Endodermal cell (in vitro differentiated cells): ENCODE measurements around the gene TBCD. TPM values are rescaled to one million over a fixed set of nuclear protein-coding genes. Genes with fewer than 3 reads are reported as not detected.

ENCODE experiments used
- DNase-seq: peaks from one replicate; pipeline ENCODE4 v3.0.0-alpha.2; 2017
- H3K27ac ChIP-seq: 2 replicates; pipeline ENCODE4 v1.5.1; 2013; ENCODE audit warnings: mild to moderate bottlenecking, low read depth, low read length, moderate library complexity
- H3K27me3 ChIP-seq: 2 replicates; pipeline ENCODE4 v1.6.1; 2013; ENCODE audit warnings: mild to moderate bottlenecking, low read length, moderate library complexity; ENCODE audit not compliant: insufficient read depth, control insufficient read depth, poor library complexity, severe bottlenecking
- H3K36me3 ChIP-seq: 2 replicates; pipeline ENCODE4 v1.7.0; 2013; ENCODE audit warnings: mild to moderate bottlenecking, low read length, moderate library complexity; ENCODE audit not compliant: control insufficient read depth, insufficient read depth
- H3K4me1 ChIP-seq: one replicate; pipeline ENCODE4 v1.7.0; 2013; ENCODE audit warnings: low read length; ENCODE audit not compliant: control insufficient read depth, insufficient read depth
- H3K4me3 ChIP-seq: 2 replicates; pipeline ENCODE4 v1.5.1; 2013; ENCODE audit warnings: mild to moderate bottlenecking, low read length, moderate library complexity
- H3K9ac ChIP-seq: 2 replicates; pipeline ENCODE4 v1.6.1; 2013; ENCODE audit warnings: mild to moderate bottlenecking, low read length, moderate library complexity; ENCODE audit not compliant: poor library complexity, severe bottlenecking; ENCODE audit errors: extremely low read depth
- H3K9me3 ChIP-seq: 2 replicates; pipeline ENCODE4 v1.6.1; 2013; ENCODE audit warnings: mild to moderate bottlenecking, low read length, moderate library complexity; ENCODE audit not compliant: control insufficient read depth
- H3K27ac Mint-ChIP-seq: 2 replicates; pipeline ENCODE4 v1.8.0; 2020; ENCODE audit warnings: mixed read lengths
- H3K27me3 Mint-ChIP-seq: 2 replicates; pipeline ENCODE4 v1.8.0; 2021; ENCODE audit warnings: mild to moderate bottlenecking, mixed read lengths; ENCODE audit not compliant: insufficient read depth
- H3K36me3 Mint-ChIP-seq: 2 replicates; pipeline ENCODE4 v1.8.0; 2020; ENCODE audit warnings: low read depth, mixed read lengths
- H3K4me1 Mint-ChIP-seq: 2 replicates; pipeline ENCODE4 v1.8.0; 2020; ENCODE audit warnings: mixed read lengths
- H3K4me3 Mint-ChIP-seq: 2 replicates; pipeline ENCODE4 v1.8.0; 2020; ENCODE audit warnings: mild to moderate bottlenecking, moderate library complexity, mixed read lengths
- H3K9me3 Mint-ChIP-seq: 2 replicates; pipeline ENCODE4 v1.8.0; 2020; ENCODE audit warnings: mild to moderate bottlenecking, mixed read lengths
- WGBS, 2 experiments: methylation state at CpG; one replicate each; pipeline versions ENCODE4 v1.1.5 to v1.1.7; 2013; ENCODE audit warnings: missing lambda C conversion rate in 2 of 2, mixed read lengths in 1 of 2; ENCODE audit not compliant: insufficient coverage in 1 of 2, insufficient read length in 1 of 2; 5-methylcytosine and 5-hydroxymethylcytosine counted together
- total RNA-seq, 2 donors: library from RNA; stranded (reverse); fragmentation: NEBNext Ultra II Directional in 1 of 2; extraction: Animal tissue kit (Norgen Biotek cat#: 25700) in 1 of 2; gene quantifications; 2 replicates in 1 of 2; 3 replicates in 1 of 2; pipeline ENCODE4 v1.2.1, GENCODE V29; 2021
- TF ChIP-seq, protein P1 (sequence below): fragments of 200-600 bp; sonication (generic); conservative IDR thresholded peaks from 2 replicates; pipeline ENCODE4 v1.5.0; 2021; ENCODE audit warnings: antibody characterized with exemption, mild to moderate bottlenecking

The TBCD gene
- total RNA-seq, 2 donors from 2014 or later, result 107 TPM

DNA sequence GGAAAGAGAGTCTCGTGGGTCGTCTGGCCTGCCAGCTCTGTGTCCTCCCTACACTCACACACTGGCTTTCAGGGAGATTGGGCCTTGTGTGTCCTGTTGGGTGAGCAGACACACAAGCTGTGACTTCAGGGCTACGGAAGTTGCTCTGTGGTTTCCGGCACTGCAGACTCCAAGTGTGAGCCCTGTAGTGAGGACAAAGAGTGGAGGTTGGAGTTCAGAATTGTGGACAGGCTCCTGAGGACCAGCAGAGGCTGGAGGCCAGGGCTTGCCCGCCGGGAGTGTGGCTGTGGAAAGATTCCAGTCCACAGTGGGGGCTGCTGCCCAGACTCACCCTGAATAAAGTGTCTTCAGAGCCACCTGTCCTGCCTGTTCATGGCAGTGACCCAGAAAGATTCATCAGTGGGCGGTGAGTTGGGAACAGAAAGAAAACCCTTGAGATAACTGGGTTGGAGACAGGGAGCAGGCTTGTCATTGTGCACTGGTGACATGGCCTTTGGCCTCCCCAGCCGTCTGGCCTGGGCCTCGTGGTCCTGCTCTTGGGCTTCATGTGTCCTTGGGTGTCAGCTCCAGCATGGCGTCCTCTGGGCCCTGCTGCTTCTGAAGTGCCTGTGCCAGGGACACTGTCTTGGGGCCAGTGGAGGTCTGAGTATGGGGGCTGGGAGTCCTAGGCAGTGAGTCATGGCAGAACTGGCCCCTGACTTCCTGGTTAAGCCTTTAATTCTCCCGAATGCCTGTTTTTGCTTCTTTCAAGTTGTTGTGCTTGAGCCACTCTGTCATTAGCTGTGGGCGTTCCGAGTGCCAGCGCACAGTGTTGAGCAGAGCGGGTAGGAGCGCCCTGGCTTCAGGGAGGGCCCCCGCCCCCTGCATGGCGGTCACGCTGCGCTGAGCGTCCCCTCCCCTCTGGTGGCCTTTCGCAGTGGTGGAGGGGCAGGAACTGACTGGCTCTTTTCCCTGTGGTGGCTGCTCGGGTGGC, 107.9 kb downstream of the TBCD start:
- Mint-ChIP-seq H3K27ac (peak overlapping the region; percentile 89), H3K27me3 (no peaks in the 10 kb centered on the region), H3K4me1 (peaks cover 9% of the 10 kb centered on the region), H3K36me3 (peaks cover 18% of the 10 kb centered on the region), H3K4me3 (no peak overlapping the region), H3K9me3 (peaks cover 5% of the 10 kb centered on the region)
- Histone ChIP-seq H3K27me3 (no peaks in the 10 kb centered on the region), H3K4me3 (no peak overlapping the region), H3K9me3 (no peaks in the 10 kb centered on the region), H3K9ac (no peak overlapping the region), H3K27ac (peak overlapping the region; percentile 14), H3K4me1 (peaks cover 9% of the 10 kb centered on the region), H3K36me3 (peaks cover 3% of the 10 kb centered on the region)
- peak; percentile 66 for DNase-seq
- WGBS, 2 experiments, result 85 to 91% methylated on average over 19 to 23 of the region's 23 CpGs
- TF ChIP-seq, protein P1, sequence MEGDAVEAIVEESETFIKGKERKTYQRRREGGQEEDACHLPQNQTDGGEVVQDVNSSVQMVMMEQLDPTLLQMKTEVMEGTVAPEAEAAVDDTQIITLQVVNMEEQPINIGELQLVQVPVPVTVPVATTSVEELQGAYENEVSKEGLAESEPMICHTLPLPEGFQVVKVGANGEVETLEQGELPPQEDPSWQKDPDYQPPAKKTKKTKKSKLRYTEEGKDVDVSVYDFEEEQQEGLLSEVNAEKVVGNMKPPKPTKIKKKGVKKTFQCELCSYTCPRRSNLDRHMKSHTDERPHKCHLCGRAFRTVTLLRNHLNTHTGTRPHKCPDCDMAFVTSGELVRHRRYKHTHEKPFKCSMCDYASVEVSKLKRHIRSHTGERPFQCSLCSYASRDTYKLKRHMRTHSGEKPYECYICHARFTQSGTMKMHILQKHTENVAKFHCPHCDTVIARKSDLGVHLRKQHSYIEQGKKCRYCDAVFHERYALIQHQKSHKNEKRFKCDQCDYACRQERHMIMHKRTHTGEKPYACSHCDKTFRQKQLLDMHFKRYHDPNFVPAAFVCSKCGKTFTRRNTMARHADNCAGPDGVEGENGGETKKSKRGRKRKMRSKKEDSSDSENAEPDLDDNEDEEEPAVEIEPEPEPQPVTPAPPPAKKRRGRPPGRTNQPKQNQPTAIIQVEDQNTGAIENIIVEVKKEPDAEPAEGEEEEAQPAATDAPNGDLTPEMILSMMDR, result no peak

DNA sequence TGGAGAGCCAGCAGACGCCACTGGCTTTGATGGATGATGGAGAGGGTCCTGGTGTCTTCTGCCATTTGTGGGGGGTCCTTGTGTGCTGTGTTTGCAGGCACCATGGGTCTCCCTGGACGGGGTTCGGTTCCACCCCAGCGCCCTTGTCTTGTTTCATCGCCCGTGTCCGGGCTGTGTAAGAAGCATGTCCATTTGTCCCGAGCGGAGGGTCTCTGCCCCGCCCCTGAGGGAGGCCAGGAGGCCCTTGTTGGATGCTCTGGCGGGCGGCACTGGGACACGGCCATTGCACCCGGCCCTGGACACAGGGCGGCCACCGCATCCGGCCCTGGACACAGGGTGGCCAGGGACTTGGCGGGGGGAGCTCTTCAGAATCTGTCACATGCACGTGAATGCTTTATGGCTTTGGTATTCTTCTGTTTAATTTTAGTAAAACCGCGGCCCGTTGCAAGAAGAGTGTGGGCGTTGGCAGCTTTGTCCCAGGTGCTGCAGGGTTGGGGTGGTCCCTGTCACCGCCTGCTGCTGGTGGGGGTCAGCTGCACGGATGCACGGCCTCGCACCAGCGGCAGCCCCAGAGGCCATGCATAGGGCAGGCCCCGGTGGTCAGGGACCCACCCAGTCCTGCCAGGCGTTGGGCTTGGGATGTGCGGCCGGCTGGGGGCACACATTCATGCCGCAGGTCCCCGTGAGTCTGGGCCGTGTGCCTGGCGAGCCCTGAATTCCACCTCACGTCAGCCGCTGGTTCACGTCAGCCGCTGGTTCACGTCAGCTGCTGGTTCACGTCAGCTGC, 108.9 kb downstream of the TBCD start:
- H3K27ac Mint-ChIP-seq, result no peak overlapping the region
- 93 to 94% methylated on average over 29 to 41 of the region's 42 CpGs for WGBS, 2 experiments

DNA sequence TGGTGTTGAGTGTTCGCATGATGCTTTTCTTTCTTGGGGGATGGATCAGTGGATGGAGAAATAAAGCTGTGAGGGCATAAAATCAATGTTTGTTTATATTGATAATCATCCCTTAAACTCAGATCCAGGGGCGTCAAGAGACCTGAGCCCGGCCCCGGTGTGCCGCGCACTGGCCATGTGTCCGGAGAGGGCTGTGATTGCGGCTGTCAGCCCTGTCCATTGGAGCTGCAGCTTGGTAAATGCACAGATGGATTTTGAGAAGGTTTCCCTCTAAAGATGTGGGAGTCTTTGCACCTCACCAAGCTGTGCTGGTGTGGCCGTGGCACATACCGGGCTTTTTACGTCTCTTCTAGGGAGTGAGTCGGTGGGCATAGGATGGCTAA, 109.5 kb downstream of the TBCD start:
- no peak overlapping the region for H3K27ac Mint-ChIP-seq
- WGBS, 2 experiments, result 95% methylated on average over 9 to 11 of the region's 12 CpGs
- Histone ChIP-seq H3K4me3 (no peak overlapping the region), H3K9ac (no peak overlapping the region), H3K27me3 (no peaks in the 10 kb centered on the region), H3K27ac (no peak overlapping the region), H3K9me3 (no peaks in the 10 kb centered on the region), H3K4me1 (peaks cover 9% of the 10 kb centered on the region), H3K36me3 (no peaks in the 10 kb centered on the region)
- TF ChIP-seq, protein P1, result no peak
- H3K9me3 Mint-ChIP-seq, result peaks cover 2% of the 10 kb centered on the region
- H3K4me3 Mint-ChIP-seq, result no peak overlapping the region
- H3K4me1 Mint-ChIP-seq, result peaks cover 9% of the 10 kb centered on the region
- DNase-seq, result no peak
- H3K27me3 Mint-ChIP-seq, result no peaks in the 10 kb centered on the region
- peaks cover 7% of the 10 kb centered on the region for H3K36me3 Mint-ChIP-seq

More for the DNA sequence above, 108.9 kb downstream of the TBCD start:
- no peak overlapping the region for H3K4me3 Mint-ChIP-seq
- H3K4me1 Mint-ChIP-seq, result peaks cover 9% of the 10 kb centered on the region
- peaks cover 12% of the 10 kb centered on the region for H3K36me3 Mint-ChIP-seq
- H3K9me3 Mint-ChIP-seq, result peaks cover 5% of the 10 kb centered on the region
- no peak overlapping the region for H3K4me3 ChIP-seq
- no peak overlapping the region for H3K27ac ChIP-seq
- no peak for DNase-seq
- TF ChIP-seq, protein P1, result no peak
- no peak overlapping the region for H3K9ac ChIP-seq
- H3K27me3 ChIP-seq, result no peaks in the 10 kb centered on the region
- no peaks in the 10 kb centered on the region for H3K27me3 Mint-ChIP-seq
- peaks cover 9% of the 10 kb centered on the region for H3K4me1 ChIP-seq
- no peaks in the 10 kb centered on the region for H3K36me3 ChIP-seq
- no peaks in the 10 kb centered on the region for H3K9me3 ChIP-seq
